Lower leg skin (tissue), 3 donors: ENCODE data around the gene THSD1.

Experiments
- CTCF ChIP-seq, 3 donors: fragments of 450-650 bp; IDR thresholded peaks; one replicate each; pipeline ENCODE4 v1.5.1; 2016; ENCODE audit warnings: antibody characterized with exemption in 3 of 3, mild to moderate bottlenecking in 3 of 3, moderate library complexity in 2 of 3
- POLR2A ChIP-seq, 2 donors: fragments of 450-650 bp; IDR thresholded peaks; one replicate each; pipeline ENCODE4 v1.6.1; 2016 to 2017; ENCODE audit warnings: antibody characterized with exemption in 2 of 2, mild to moderate bottlenecking in 1 of 2, moderate library complexity in 1 of 2

- TF ChIP-seq POLR2A (IDR thresholded peaks at IDR 0.05) (no peak), CTCF (IDR thresholded peaks at IDR 0.05) (no peak)
These were observed 44.8 kb upstream of the THSD1 start for GRCh38 chr13:52450793-52451116.
